Measurements from ENCODE around the gene DNM2.
"Not testable (repeated sequence)": the region's sequence is repeated elsewhere in the genome, so short reads cannot be mapped to it uniquely, and the experiment has no call there.

The DNM2 gene

DNA sequence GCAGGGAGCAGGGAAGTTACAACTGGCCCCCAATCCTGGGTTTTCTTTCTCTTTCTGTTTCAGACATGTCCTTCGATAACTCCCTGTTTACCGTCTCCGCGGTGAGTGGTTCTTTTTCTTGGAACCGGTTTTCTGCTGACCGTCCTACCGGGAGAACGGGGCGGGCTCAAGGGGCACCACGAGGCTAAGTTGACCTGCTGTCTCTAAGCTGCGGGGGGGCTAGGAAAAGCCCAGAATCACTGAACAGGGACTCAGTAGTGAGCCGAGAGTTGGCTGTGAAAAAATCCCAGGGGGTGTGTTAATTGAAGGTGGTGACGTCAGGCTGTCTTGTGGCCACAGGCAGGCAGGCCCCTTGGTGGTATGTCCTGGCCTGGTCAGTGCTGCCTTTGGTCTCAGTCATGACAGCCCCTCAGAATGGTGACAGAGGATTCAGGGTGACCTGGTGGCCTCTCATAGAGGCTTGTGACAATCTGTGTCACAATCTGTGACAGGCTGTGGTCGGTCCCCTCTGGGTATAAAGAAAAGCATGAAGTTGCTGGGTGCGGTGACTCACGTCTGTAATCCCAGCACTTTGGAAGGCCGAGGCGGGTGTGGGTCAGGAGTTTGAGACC, 145.3 kb downstream of the DNM2 start:
- Histone ChIP-seq H3K27ac (ENCODE audit: low read depth, low read length) (no peak overlapping the region), H3K27me3 (ENCODE audit: control insufficient read depth, insufficient read depth, low read length) (no peaks in the 10 kb centered on the region), H3K36me3 (ENCODE audit: control insufficient read depth, insufficient read depth, low read length) (no peaks in the 10 kb centered on the region), H3K4me1 (ENCODE audit: control insufficient read depth, insufficient read depth, low read length) (peaks cover 10% of the 10 kb centered on the region; the same call in 1 of the 2 replicates), H3K9ac (ENCODE audit: low read length) (no peak overlapping the region), H3K9me3 (ENCODE audit: control insufficient read depth, insufficient read depth, low read depth, low read length) (no peaks in the 10 kb centered on the region), H3K4me3 (ENCODE audit: low read depth, low read length) (no peak overlapping the region)

DNA sequence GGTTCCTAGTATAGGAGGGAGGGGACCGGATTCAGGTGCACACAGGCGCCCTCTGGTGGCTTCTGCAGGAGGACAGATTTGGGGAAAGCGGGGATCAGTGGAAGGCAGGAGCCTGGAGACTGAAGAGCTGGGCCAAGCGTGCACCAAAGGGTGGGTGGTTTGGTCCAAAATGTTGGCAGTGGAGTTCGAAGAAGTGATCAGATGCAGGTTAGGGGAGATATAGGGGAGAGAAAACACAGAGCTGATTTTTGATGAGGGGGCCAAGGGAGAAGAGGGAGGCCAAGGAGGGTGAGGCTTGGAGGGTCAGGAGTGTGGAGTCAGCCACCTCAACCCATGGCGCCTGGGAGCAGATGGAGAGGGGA, 146.6 kb downstream of the DNM2 start:
- H3K27me3 ChIP-seq (ENCODE audit: control insufficient read depth, insufficient read depth, low read length): no peaks in the 10 kb centered on the region
- no peak overlapping the region for H3K9ac ChIP-seq (ENCODE audit: low read length)
- H3K36me3 ChIP-seq (ENCODE audit: control insufficient read depth, insufficient read depth, low read length): no peaks in the 10 kb centered on the region
- H3K4me3 ChIP-seq (ENCODE audit: low read depth, low read length): no peak overlapping the region
- peaks cover 10% of the 10 kb centered on the region; the same call in 1 of the 2 replicates for H3K4me1 ChIP-seq (ENCODE audit: control insufficient read depth, insufficient read depth, low read length)
- no peaks in the 10 kb centered on the region for H3K9me3 ChIP-seq (ENCODE audit: control insufficient read depth, insufficient read depth, low read depth, low read length)
- no peak overlapping the region for H3K27ac ChIP-seq (ENCODE audit: low read depth, low read length)

DNA sequence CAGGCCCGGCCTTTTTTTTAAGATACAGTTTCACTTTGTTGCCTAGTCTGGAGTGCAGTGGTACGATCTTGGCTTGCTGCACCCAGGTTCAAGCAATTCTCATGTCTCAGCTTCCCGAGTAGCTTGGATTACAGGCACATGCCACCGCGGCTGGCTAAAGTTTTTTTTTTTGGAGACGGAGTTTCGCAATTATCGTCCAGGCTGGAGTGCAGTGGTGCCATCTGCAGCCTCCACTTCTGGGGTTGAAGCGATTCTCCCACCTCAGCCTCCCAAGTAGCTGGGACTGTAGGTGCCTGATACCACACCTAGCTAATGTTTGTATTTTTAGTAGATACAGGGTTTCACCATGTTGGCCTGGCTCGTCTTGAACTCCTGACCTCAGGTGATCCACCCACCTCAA, 148.6 kb downstream of the DNM2 start:
- Histone ChIP-seq H3K27me3 (ENCODE audit: control insufficient read depth, insufficient read depth, low read length) (no peaks in the 10 kb centered on the region), H3K4me3 (ENCODE audit: low read depth, low read length) (no peak overlapping the region), H3K9ac (ENCODE audit: low read length) (no peak overlapping the region), H3K36me3 (ENCODE audit: control insufficient read depth, insufficient read depth, low read length) (no peaks in the 10 kb centered on the region), H3K9me3 (ENCODE audit: control insufficient read depth, insufficient read depth, low read depth, low read length) (no peaks in the 10 kb centered on the region), H3K4me1 (ENCODE audit: control insufficient read depth, insufficient read depth, low read length) (peaks cover 10% of the 10 kb centered on the region; the same call in 1 of the 2 replicates), H3K27ac (ENCODE audit: low read depth, low read length) (no peak overlapping the region)

DNA sequence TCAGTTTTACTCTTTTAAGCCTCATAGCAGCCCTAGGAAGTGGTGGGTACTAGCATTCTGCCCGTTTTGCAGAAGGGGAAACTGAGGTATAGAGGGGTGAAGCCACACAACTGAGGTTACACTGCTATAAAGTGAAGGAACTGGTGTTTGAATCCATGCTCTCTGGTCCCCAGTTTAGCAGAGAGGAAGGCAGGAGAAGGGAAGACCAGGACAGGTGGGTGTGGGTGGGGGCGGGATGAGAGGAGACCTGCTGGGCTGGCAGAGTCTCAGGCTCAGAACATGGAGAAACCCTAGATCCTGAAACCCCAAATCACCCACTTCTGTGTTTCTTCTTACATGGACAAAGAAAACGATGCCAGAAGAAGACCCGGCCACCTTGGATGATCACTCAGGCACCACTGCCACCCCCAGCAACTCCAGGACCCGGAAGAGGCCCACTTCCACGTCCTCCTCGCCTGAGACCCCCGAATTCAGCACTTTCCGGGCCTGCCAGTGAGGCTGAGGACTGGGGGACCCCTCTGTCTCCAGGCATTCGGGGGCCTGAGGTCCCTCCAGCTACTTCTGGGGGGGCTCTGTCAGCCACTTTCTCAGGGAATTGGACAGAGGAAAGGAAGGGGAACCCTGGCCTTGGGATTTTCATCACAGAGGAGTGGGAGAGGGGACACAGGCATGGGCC, 151.1 kb downstream of the DNM2 start:
- Histone ChIP-seq H3K27ac (ENCODE audit: low read depth, low read length) (no peak overlapping the region), H3K4me1 (ENCODE audit: control insufficient read depth, insufficient read depth, low read length) (peaks cover 9% of the 10 kb centered on the region; the same call in 1 of the 2 replicates), H3K4me3 (ENCODE audit: low read depth, low read length) (no peak overlapping the region)

DNA sequence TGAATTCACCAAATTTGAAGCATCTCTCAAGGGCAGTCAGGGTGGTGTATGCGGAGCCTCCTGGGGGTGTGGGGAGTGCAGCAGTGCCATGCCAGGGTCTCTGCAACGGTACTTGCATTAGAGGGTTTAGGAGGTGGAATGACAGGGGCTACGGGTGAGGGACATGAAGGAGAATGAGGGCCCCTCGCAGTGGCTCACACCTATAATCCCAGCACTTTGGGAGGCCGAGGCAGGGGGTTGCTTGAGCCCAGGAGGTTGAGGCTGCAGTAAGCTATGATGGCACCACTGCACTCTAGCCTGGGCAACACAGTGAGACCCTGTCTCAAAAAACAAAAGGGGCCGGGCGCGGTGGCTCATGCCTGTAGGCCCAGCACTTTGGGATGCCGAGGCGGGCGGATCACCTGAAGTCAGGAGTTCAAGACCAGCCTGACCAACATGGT, 152.0 kb downstream of the DNM2 start:
- H3K27ac ChIP-seq (ENCODE audit: low read depth, low read length); H3K9me3 ChIP-seq (ENCODE audit: control insufficient read depth, insufficient read depth, low read depth, low read length); H3K4me3 ChIP-seq (ENCODE audit: low read depth, low read length); H3K27me3 ChIP-seq (ENCODE audit: control insufficient read depth, insufficient read depth, low read length); H3K36me3 ChIP-seq (ENCODE audit: control insufficient read depth, insufficient read depth, low read length); H3K4me1 ChIP-seq (ENCODE audit: control insufficient read depth, insufficient read depth, low read length): not testable (repeated sequence)
- H3K9ac ChIP-seq (ENCODE audit: low read length): peak overlapping the region; percentile 16

More for the DNA sequence above, 151.1 kb downstream of the DNM2 start:
- no peaks in the 10 kb centered on the region for H3K9me3 ChIP-seq (ENCODE audit: control insufficient read depth, insufficient read depth, low read depth, low read length)
- no peaks in the 10 kb centered on the region for H3K27me3 ChIP-seq (ENCODE audit: control insufficient read depth, insufficient read depth, low read length)
- H3K9ac ChIP-seq (ENCODE audit: low read length): no peak overlapping the region
- no peaks in the 10 kb centered on the region for H3K36me3 ChIP-seq (ENCODE audit: control insufficient read depth, insufficient read depth, low read length)

DNA sequence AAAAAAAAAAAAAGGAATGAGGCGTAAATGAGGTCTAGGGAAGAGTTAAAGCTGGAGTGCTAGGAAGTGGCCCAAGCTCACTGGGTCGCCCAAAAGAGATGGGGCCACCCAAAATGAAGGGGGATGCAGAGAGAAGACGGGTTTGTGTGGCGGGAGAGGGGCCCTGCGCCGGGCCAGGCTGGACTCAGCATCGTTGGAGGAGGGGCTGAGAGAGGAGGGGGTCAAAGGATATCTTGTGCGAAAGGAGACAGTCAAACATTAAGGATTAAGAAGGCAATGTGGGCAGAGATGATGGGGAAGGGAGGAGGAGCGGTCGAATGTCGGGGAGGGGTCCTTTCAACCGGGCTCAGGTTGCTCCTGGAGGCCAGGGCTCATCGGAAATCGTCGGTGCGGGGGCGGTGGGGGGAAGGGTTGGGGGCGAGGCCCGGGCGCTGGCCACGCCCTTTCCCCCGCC, 152.6 kb downstream of the DNM2 start:
- Histone ChIP-seq H3K4me3 (ENCODE audit: low read depth, low read length) (peak overlapping the region; percentile 56), H3K4me1 (ENCODE audit: control insufficient read depth, insufficient read depth, low read length) (peaks cover 3% of the 10 kb centered on the region; the same call in 1 of the 2 replicates), H3K27ac (ENCODE audit: low read depth, low read length) (peak overlapping the region; percentile 21; the same call in 1 of the 2 replicates), H3K9me3 (ENCODE audit: control insufficient read depth, insufficient read depth, low read depth, low read length) (no peaks in the 10 kb centered on the region), H3K9ac (ENCODE audit: low read length) (peak overlapping the region; percentile 80), H3K36me3 (ENCODE audit: control insufficient read depth, insufficient read depth, low read length) (no peaks in the 10 kb centered on the region), H3K27me3 (ENCODE audit: control insufficient read depth, insufficient read depth, low read length) (no peaks in the 10 kb centered on the region)

DNA sequence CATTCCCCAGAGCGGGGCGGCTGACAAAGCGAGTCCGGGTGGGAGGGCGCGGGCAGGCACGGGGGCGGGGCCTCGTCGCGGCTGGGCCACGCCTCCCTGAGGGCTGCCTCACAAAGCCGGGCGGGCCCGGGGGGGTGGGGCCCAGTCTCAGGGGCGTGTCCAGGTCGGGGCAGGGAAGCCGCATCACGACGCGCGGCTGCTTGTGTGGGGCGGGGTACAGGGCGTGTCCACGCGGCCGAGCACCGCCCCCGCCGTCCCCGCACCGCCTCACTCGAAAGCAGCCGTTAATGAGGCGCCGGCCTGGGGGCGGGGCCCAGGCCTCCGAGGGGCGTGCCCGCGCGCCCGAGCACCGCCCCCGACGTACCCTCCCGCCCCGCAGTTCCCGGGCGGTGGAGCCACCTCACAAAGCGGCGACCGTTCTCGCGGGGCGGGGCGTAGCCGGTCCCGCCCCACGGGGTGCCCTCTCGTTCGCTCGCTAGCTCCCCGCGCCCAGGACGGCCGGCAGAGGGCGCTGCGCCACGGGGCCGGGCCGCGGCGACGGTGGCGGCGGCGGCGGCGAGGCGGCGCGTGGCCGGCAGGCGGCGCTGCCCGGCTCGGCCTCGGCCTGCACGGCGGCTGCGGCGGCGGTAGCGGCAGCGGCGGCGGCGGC, 153.2 kb downstream of the DNM2 start, which contains the start of gene CARM1:
TSS of gene CARM1 (plus strand) at position 599 of the 649 bp plus-strand sequence. CDS start 150 bp downstream, outside the sequence.
- H3K4me1 ChIP-seq (ENCODE audit: control insufficient read depth, insufficient read depth, low read length): peaks cover 3% of the 10 kb centered on the region; the same call in 1 of the 2 replicates
- H3K27me3 ChIP-seq (ENCODE audit: control insufficient read depth, insufficient read depth, low read length): no peaks in the 10 kb centered on the region
- H3K36me3 ChIP-seq (ENCODE audit: control insufficient read depth, insufficient read depth, low read length): no peaks in the 10 kb centered on the region
- H3K27ac ChIP-seq (ENCODE audit: low read depth, low read length): peak within 1 kb of the TSS; percentile 76; the same call in 1 of the 2 replicates
- peak within 1 kb of the TSS; percentile 96 for H3K4me3 ChIP-seq (ENCODE audit: low read depth, low read length)
- no peaks in the 10 kb centered on the region for H3K9me3 ChIP-seq (ENCODE audit: control insufficient read depth, insufficient read depth, low read depth, low read length)
- H3K9ac ChIP-seq (ENCODE audit: low read length): peak within 1 kb of the TSS; percentile 88

DNA sequence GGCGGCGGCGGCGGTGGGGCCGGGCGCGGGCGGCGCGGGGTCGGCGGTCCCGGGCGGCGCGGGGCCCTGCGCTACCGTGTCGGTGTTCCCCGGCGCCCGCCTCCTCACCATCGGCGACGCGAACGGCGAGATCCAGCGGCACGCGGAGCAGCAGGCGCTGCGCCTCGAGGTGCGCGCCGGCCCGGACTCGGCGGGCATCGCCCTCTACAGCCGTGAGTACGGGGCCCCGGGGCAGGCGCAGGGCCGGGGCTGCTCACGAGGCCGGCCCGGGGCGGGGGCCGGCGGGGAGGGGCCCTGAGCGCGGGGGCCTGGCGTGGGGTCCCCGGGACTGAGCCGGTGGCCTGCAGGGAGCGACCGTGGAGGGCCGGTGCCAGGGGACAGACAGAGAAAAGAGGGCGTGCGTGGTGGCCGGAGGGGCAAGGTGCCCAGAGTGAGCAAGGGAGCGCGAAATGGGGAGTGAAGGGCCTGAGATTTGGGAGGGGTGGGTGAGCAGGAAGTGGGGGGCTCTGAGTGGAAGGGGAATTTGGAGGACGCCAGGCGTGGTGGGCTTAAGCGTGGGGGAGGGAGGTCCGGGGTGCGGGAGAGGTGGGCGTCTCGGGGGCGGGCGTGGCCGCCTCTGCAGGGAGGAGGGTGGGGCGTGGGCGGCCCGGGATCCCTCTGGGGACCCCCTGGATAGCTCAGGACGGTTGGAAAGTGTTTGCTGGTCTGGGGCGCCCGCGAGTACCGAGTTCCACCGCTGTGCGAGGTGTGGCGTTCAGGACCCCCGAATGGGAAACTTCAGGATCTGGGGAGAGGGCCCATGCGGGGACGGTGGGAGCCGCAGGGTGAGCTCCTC, 154.0 kb downstream of the DNM2 start:
- no peaks in the 10 kb centered on the region for H3K27me3 ChIP-seq (ENCODE audit: control insufficient read depth, insufficient read depth, low read length)

DNA sequence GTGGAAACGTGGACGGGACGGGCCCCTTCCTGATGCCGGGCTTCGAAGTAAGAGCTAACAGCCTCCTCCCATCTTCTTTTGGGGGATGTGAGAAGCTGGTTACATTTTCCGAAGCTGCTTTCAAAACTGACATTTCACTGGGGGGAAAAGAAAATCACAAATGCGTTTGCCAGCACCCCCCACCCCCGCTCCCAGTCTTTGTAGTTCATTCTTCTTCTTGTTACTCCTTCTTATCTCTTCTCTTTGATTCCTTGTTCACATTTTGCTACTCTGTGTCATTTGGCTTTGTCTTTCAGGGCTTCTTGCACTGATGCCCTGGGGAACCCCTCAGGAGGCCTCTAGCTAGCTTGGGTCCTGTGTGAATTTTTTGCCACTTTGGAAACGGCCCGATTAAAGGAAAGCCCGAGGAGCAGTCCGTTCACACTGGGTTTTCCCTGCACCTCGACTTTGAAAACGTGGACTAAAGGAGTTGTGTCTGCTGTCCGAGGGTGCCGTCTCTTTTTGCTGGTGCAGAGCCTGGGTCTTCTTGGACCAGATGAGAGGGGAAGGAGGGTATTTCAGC, 154.7 kb downstream of the DNM2 start:
- peak overlapping the region; percentile 96 for H3K4me3 ChIP-seq (ENCODE audit: low read depth, low read length)
- H3K27me3 ChIP-seq (ENCODE audit: control insufficient read depth, insufficient read depth, low read length): no peaks in the 10 kb centered on the region
- H3K9ac ChIP-seq (ENCODE audit: low read length): peak overlapping the region; percentile 50
- H3K9me3 ChIP-seq (ENCODE audit: control insufficient read depth, insufficient read depth, low read depth, low read length): no peaks in the 10 kb centered on the region
- H3K27ac ChIP-seq (ENCODE audit: low read depth, low read length): peak overlapping the region; percentile 76; the same call in 1 of the 2 replicates
- peaks cover 3% of the 10 kb centered on the region; the same call in 1 of the 2 replicates for H3K4me1 ChIP-seq (ENCODE audit: control insufficient read depth, insufficient read depth, low read length)
- no peaks in the 10 kb centered on the region for H3K36me3 ChIP-seq (ENCODE audit: control insufficient read depth, insufficient read depth, low read length)

More for the DNA sequence above, 154.0 kb downstream of the DNM2 start:
- no peaks in the 10 kb centered on the region for H3K9me3 ChIP-seq (ENCODE audit: control insufficient read depth, insufficient read depth, low read depth, low read length)
- peak overlapping the region; percentile 76; the same call in 1 of the 2 replicates for H3K27ac ChIP-seq (ENCODE audit: low read depth, low read length)
- H3K4me3 ChIP-seq (ENCODE audit: low read depth, low read length): peak overlapping the region; percentile 96
- no peaks in the 10 kb centered on the region for H3K36me3 ChIP-seq (ENCODE audit: control insufficient read depth, insufficient read depth, low read length)
- peaks cover 3% of the 10 kb centered on the region; the same call in 1 of the 2 replicates for H3K4me1 ChIP-seq (ENCODE audit: control insufficient read depth, insufficient read depth, low read length)
- H3K9ac ChIP-seq (ENCODE audit: low read length): peak overlapping the region; percentile 88

DNA sequence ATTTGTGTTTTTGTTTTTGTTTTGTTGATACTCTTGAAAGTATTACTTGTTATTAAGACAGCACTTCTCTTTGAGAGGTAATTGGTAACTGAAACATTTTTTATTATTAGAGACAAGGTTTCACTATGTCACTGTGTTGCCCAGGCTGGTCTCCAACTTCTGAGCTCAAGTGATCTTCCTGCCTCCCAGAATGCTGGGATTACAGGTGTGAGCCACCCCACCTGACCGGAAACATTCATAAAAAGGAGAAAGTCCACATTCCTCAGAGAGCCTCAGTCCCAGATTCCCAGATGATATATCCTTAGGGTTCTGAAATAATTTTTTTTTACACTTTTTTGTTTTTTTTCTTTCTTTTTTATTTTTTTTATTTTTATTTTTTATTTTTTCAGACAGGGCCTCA, 156.1 kb downstream of the DNM2 start:
- Histone ChIP-seq H3K4me1 (ENCODE audit: control insufficient read depth, insufficient read depth, low read length) (peaks cover 7% of the 10 kb centered on the region), H3K4me3 (ENCODE audit: low read depth, low read length) (no peak overlapping the region)

More for the DNA sequence above, 156.1 kb downstream of the DNM2 start:
- H3K27me3 ChIP-seq (ENCODE audit: control insufficient read depth, insufficient read depth, low read length): no peaks in the 10 kb centered on the region
- no peak overlapping the region for H3K27ac ChIP-seq (ENCODE audit: low read depth, low read length)
- H3K9ac ChIP-seq (ENCODE audit: low read length): no peak overlapping the region
- no peaks in the 10 kb centered on the region for H3K36me3 ChIP-seq (ENCODE audit: control insufficient read depth, insufficient read depth, low read length)
- no peaks in the 10 kb centered on the region for H3K9me3 ChIP-seq (ENCODE audit: control insufficient read depth, insufficient read depth, low read depth, low read length)
